ENCODE measurements around the gene NCAM1.

DNA sequence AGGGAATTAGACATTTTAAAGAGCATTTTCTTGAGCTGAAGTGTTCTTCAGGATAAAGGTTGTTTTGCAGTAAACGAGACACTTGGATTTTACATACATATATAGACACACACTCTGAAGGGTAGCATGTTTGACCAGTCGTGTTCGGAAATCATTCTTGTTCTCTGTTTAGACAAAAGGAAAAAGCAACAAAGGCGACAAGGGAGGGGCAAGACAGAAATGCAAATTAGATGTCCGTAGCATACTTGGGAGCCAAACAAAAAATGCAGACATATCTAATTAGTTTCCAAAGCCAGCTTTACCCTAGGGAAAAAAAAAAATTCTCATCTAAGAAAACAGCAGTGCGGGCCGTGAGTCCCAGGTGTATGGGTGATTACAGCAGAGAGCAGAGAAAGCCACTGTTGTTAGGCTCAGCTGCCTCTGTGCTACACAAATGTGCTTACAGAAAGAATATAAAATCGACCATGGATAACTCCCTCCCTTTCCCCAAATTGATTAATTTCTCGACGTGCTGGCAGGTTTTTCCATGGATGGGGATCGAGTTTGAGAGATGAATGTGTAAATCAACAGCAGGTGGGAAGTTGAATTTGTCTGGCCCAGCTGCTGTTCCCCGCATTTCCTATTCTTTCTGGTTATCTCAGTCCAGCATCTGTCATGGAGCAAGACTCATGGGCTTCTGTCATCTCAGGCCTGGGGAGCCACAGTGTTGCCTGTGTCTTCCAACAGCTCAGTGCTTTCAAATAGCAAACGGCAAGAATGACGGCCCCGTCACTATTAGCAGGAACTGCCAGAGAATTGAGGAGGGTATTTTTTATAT, 176.7 kb downstream of the NCAM1 start:
- TF ChIP-seq IKZF4 (CRISPR knock-in tag; IDR thresholded peaks at IDR 0.05; ENCODE audit: borderline replicate concordance, low read depth, not compliant biosample characterization) (no peak), POLR2A (IDR thresholded peaks at IDR 0.05; ENCODE audit: insufficient read depth in 1 of 2, low read depth in 2 of 2, low read length in 2 of 2) (no peak), RFX5 (IDR thresholded peaks at IDR 0.05; ENCODE audit: low read depth, low read length) (no peak)
